Cardiac muscle cell (in vitro differentiated cells and primary cell): ENCODE measurements around the gene FOXK1. TPM values are rescaled to one million over a fixed set of nuclear protein-coding genes. Genes with fewer than 3 reads are reported as not detected.

Experiments used
- DNase-seq, 2 donors: peaks; one replicate each; pipeline versions ENCODE4 v3.0.0 to v3.0.0-alpha.2; 2010 to 2017; ENCODE audit warnings: low read depth in 1 of 2, low spot score in 1 of 2
- H3K27ac ChIP-seq: fragments of 200-600 bp; sonication (generic); 2 replicates; pipeline ENCODE4 v1.5.1; 2016
- H3K27me3 ChIP-seq: fragments of 200-600 bp; sonication (generic); 2 replicates; pipeline ENCODE4 v1.6.0; 2016; ENCODE audit warnings: control low read depth
- H3K36me3 ChIP-seq: fragments of 200-600 bp; sonication (generic); 2 replicates; pipeline ENCODE4 v1.5.1; 2016; ENCODE audit warnings: control low read depth
- H3K4me1 ChIP-seq: fragments of 200-600 bp; sonication (generic); 2 replicates; pipeline ENCODE4 v1.8.1; 2017; ENCODE audit warnings: low read depth, mild to moderate bottlenecking, mixed run types
- H3K4me3 ChIP-seq: fragments of 200-600 bp; sonication (generic); 2 replicates; pipeline ENCODE4 v1.5.1; 2016; ENCODE audit warnings: mild to moderate bottlenecking
- H3K9me3 ChIP-seq: fragments of 200-600 bp; sonication (generic); 2 replicates; pipeline ENCODE4 v1.5.1; 2017; ENCODE audit warnings: low read depth, mild to moderate bottlenecking, control low read depth
- polyA plus RNA-seq: library from polyadenylated mRNA; unstranded; fragments of >200 nt; fragmentation: Nextera tagmentation; extraction: Ambion mirVana; gene quantifications from 2 replicates; pipeline ENCODE4 v1.2.1, GENCODE V29; 2016
- total RNA-seq: library from RNA; depleted of rRNA; stranded (reverse); fragments of >200 nt; gene quantifications from 2 replicates; pipeline ENCODE4 v1.2.3, GENCODE V29; 2016
- TF ChIP-seq, protein P1 (sequence below): IDR thresholded peaks from 2 replicates; pipeline ENCODE4 v1.5.1; 2012; ENCODE audit warnings: low read depth, mild to moderate bottlenecking, low read length

FOXK1 gene
- total and polyA plus RNA-seq, 2 experiments from 2014 or later, result 8.7 to 55.0 TPM

DNA sequence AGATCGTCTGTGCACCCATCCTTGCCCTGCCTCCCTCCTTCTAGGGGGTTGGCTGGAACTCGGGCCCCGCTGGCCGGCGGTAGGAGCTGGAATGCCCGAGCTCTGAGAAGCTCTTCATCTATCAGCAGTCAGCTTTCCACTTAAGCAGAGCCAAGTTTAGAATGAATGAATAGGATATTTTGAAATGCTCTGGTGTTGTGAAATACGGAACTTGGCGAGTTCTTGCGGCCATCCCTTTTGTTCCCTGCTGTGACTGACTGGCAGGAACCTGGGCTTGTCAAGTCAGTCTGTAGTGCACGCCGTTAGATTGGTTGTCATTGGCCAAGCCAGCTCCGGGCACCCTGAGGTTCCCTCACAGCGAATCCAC lies 33.3 kb downstream of the FOXK1 start:
- no peaks in the 10 kb centered on the region for H3K9me3 ChIP-seq
- TF ChIP-seq, protein P1, sequence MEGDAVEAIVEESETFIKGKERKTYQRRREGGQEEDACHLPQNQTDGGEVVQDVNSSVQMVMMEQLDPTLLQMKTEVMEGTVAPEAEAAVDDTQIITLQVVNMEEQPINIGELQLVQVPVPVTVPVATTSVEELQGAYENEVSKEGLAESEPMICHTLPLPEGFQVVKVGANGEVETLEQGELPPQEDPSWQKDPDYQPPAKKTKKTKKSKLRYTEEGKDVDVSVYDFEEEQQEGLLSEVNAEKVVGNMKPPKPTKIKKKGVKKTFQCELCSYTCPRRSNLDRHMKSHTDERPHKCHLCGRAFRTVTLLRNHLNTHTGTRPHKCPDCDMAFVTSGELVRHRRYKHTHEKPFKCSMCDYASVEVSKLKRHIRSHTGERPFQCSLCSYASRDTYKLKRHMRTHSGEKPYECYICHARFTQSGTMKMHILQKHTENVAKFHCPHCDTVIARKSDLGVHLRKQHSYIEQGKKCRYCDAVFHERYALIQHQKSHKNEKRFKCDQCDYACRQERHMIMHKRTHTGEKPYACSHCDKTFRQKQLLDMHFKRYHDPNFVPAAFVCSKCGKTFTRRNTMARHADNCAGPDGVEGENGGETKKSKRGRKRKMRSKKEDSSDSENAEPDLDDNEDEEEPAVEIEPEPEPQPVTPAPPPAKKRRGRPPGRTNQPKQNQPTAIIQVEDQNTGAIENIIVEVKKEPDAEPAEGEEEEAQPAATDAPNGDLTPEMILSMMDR, result no peak
- no peaks in the 10 kb centered on the region for H3K36me3 ChIP-seq
- H3K4me3 ChIP-seq, result no peak overlapping the region
- DNase-seq, result peak; percentile 70 to 94
- peaks cover 6% of the 10 kb centered on the region for H3K4me1 ChIP-seq
- H3K27ac ChIP-seq, result peak overlapping the region; percentile 83
- H3K27me3 ChIP-seq, result no peaks in the 10 kb centered on the region

DNA sequence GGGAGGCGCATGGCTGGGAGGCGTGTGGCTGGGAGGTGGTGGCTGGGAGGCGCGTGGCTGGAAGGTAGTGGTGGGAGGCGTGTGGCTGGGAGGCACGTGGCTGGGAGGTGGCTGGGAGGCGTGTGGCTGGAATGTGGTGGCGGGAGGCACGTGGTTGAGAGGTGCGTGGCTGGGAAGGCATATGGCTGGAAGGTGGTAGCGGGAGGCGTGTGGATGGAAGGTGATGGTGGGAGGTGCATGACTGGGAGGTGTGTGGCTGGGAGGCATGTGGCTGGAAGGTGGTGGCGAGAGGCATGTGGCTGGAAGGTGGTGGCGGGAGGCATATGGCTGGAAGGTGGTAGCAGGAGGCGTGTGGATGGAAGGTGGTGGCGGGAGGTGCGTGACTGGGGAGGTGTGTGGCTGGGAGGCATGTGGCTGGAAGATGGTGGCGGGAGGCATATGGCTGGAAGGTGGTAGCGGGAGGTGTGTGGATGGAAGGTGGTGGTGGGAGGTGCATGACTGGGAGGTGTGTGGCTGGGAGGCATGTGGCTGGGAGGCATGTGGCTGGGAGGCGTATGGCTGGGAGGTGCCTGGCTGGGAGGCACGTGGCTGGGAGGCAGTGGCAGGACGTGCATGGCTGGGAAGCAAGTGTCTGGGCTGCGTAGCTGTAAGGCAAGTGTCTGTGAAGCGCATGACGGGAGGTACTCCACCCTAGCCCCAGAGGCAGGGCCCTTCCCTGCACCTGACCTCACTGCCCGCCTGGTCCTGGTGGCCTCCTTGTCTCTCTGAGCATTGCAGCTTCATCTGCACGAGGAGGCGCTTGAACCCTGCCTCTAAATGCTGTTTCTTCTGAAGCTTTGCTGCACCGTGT lies 35.1 kb downstream of the FOXK1 start:
- TF ChIP-seq, protein P1, result no peak
- no peak overlapping the region for H3K27ac ChIP-seq
- no peak overlapping the region for H3K4me3 ChIP-seq
- no peak for DNase-seq
- no peaks in the 10 kb centered on the region for H3K27me3 ChIP-seq
- peaks cover 14% of the 10 kb centered on the region for H3K4me1 ChIP-seq
- no peaks in the 10 kb centered on the region for H3K36me3 ChIP-seq
- no peaks in the 10 kb centered on the region for H3K9me3 ChIP-seq

DNA sequence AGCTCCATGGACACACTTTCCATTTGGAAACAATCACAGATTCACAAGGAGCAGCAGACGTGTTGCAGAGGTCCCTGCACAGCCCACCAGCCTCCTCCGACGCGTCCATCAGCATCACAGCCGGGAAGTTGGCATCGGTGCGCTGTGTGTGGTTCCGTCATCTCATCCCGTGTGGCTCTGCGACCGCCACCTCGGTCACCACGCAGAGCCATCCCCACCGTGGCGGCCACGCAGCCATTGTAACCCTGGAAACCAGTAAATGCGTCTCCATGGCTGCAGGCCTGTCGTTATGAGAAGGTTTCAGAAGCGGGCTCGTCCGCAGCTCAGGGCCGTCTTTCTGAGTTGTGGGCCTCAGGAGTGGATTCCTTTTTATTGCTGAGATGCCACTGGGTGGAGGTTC lies 36.0 kb downstream of the FOXK1 start:
- TF ChIP-seq, protein P1, result no peak
- Histone ChIP-seq H3K36me3 (no peaks in the 10 kb centered on the region), H3K4me3 (no peak overlapping the region), H3K27ac (no peak overlapping the region), H3K27me3 (no peaks in the 10 kb centered on the region), H3K4me1 (peaks cover 17% of the 10 kb centered on the region), H3K9me3 (no peaks in the 10 kb centered on the region)
- no peak for DNase-seq

DNA sequence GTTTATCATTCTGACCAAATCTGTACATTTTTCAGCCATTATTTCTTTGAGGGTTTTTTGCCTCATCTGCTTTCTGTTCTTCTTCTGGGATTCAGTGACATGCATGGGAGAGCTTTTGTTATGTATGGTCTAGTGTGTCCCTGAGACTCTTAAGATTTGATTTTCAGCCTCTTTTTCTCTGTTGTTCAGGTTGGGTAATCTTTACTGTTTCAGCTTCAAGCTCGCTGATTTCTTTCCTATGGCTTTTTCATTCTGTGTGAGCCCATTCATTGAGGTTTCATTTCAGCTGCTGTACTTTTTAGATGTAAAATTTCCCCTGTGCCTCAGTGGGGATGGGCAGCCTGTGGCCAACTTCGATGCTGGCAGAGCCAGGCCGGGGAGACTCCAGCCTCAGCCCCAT lies 38.1 kb downstream of the FOXK1 start:
- no peak for DNase-seq
- no peaks in the 10 kb centered on the region for H3K27me3 ChIP-seq
- TF ChIP-seq, protein P1, result no peak
- no peak overlapping the region for H3K27ac ChIP-seq
- H3K4me3 ChIP-seq, result no peak overlapping the region
- no peaks in the 10 kb centered on the region for H3K36me3 ChIP-seq
- no peaks in the 10 kb centered on the region for H3K9me3 ChIP-seq
- H3K4me1 ChIP-seq, result peaks cover 32% of the 10 kb centered on the region

DNA sequence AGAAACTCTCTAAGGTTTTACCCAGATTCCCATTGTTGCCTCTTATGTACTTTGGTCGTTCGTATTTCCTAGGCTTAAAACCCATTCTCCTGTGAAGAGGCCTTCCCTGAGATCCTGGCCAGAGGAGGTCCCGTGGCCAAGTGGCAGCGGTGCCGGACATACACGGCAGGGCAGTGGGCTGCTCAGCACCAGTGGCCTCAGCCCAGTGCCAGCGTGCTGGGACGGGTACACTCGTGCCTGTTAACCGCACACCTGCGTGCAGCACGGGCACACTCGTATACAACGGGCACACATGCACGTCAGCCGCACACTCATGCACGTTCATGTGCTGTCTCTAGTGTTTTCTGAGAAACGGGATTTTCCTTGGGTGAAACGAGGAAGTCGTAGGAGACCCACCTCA lies 40.2 kb downstream of the FOXK1 start:
- TF ChIP-seq, protein P1, result no peak
- DNase-seq, result no peak

More for the DNA sequence above, 40.2 kb downstream of the FOXK1 start:
- no peak overlapping the region for H3K4me3 ChIP-seq
- no peaks in the 10 kb centered on the region for H3K9me3 ChIP-seq
- no peak overlapping the region for H3K27ac ChIP-seq
- no peaks in the 10 kb centered on the region for H3K27me3 ChIP-seq
- H3K4me1 ChIP-seq, result peaks cover 42% of the 10 kb centered on the region
- H3K36me3 ChIP-seq, result no peaks in the 10 kb centered on the region
